K562 (cell line): Measurements from ENCODE around the gene MALSU1. TPM values are rescaled to one million over a fixed set of nuclear protein-coding genes. Genes with fewer than 3 reads are reported as not detected.
A peak's percentile ranks its signal among the peaks of the same experiment; 100 is the strongest.

ENCODE experiments used
- ATAC-seq: fragments of 200-7000 bp; cut with Tn5 transposase; 3 replicates; pipeline ENCODE4 v1.9.1; 2020; ENCODE audit warnings: moderate library complexity
- BruUV-seq: library from RNA; stranded (reverse); fragments of 400-500 nt; replicated peaks from 2 replicates; lab custom pipeline; 2021; lab: Mats Ljungman, UMichigan
- CTCF ChIA-PET: fragments of 300-600 bp; formaldehyde crosslinking; extraction: SDS; loops from one replicate; lab custom pipeline; 2021; ENCODE audit warnings: low intra/inter-chr PET ratio; lab: Yijun Ruan, JAX
- POLR2A ChIA-PET: fragments of 300-600, 350-650 bp; sonication (Branson Sonifier 250); formaldehyde crosslinking; extraction: SDS; loops from one replicate; lab custom pipeline; 2021; ENCODE audit warnings: antibody characterized with exemption, inconsistent platforms; lab: Yijun Ruan, JAX
- DNase-seq, 4 experiments: peaks; one replicate each; pipeline versions ENCODE4 v3.0.0 to v3.0.0-alpha.2; 2011 to 2018; ENCODE audit warnings: low spot score in 3 of 4, mixed read lengths in 3 of 4; ENCODE audit errors: extremely low read depth in 1 of 4
- FAIRE-seq: peaks from 2 replicates; lab custom pipeline; 2011; peaks lifted over from hg19 to GRCh38; lab: Jason Lieb, UNC
- H2AFZ ChIP-seq: 2 replicates; pipeline ENCODE4 v1.6.0; 2011; ENCODE audit warnings: low read depth, low read length, control low read depth, inconsistent platforms
- H3K27ac ChIP-seq: fragments of 200-600 bp; 3 replicates; pipeline ENCODE4 v1.8.0; 2011; ENCODE audit warnings: low read depth, mild to moderate bottlenecking, control low read depth, inconsistent platforms, low read length, moderate library complexity, mixed read lengths; ENCODE audit errors: extremely low read depth
- H3K27me3 ChIP-seq, 2 experiments: fragments of 300-600 bp in 1 of 2; 2 replicates in 1 of 2; 3 replicates in 1 of 2; pipeline versions ENCODE4 v1.6.0 to v1.8.0; 2011; ENCODE audit warnings: inconsistent platforms in 2 of 2, low read length in 2 of 2, mild to moderate bottlenecking in 1 of 2, mixed read lengths in 1 of 2, moderate library complexity in 1 of 2; ENCODE audit not compliant: control insufficient read depth in 2 of 2, insufficient read depth in 2 of 2
- H3K36me3 ChIP-seq: fragments of 300-600 bp; 3 replicates; pipeline ENCODE4 v1.8.0; 2011; ENCODE audit warnings: mild to moderate bottlenecking, low read length, inconsistent platforms; ENCODE audit not compliant: control insufficient read depth, insufficient read depth
- H3K4me1 ChIP-seq, 2 experiments: fragments of 200-600 bp in 1 of 2; replicated peaks in 1 of 2; 2 replicates in 1 of 2; 3 replicates in 1 of 2; pipeline versions ENCODE4 v1.5.1 to v1.8.0; 2011; ENCODE audit warnings: inconsistent platforms in 2 of 2, low read length in 2 of 2, mild to moderate bottlenecking in 1 of 2, mixed read lengths in 1 of 2, moderate library complexity in 1 of 2; ENCODE audit not compliant: control insufficient read depth in 2 of 2, insufficient read depth in 2 of 2
- H3K4me2 ChIP-seq: 2 replicates; pipeline ENCODE4 v1.6.1; 2011; ENCODE audit warnings: low read length, control low read depth, inconsistent platforms, mixed read lengths; ENCODE audit not compliant: insufficient read depth
- H3K4me3 ChIP-seq: fragments of 200-600 bp; sonication (generic), shearing (Covaris generic); 2 replicates; pipeline ENCODE4 v1.5.1; 2016; ENCODE audit warnings: control low read depth, inconsistent platforms
- H3K79me2 ChIP-seq: fragments of 200-600 bp; 3 replicates; pipeline ENCODE4 v1.8.0; 2011; ENCODE audit warnings: low read length, inconsistent platforms; ENCODE audit not compliant: control insufficient read depth, insufficient read depth
- H3K9ac ChIP-seq, 2 experiments: 2 replicates each; pipeline versions ENCODE4 v1.6.0 to v1.6.1; 2011; ENCODE audit warnings: low read depth in 2 of 2, low read length in 2 of 2, control low read depth in 1 of 2, inconsistent platforms in 1 of 2, mild to moderate bottlenecking in 1 of 2, mixed read lengths in 1 of 2; ENCODE audit not compliant: insufficient read depth in 1 of 2
- H3K9me1 ChIP-seq: one replicate; pipeline ENCODE4 v1.6.0; 2011; ENCODE audit warnings: inconsistent platforms, mild to moderate bottlenecking, low read length, moderate library complexity; ENCODE audit not compliant: control insufficient read depth, insufficient read depth
- H3K9me3 ChIP-seq: replicated peaks from 2 replicates; pipeline ENCODE4 v1.5.1; 2011; ENCODE audit warnings: low read depth, low read length, inconsistent platforms; ENCODE audit not compliant: control insufficient read depth, insufficient read depth
- H4K20me1 ChIP-seq: replicated peaks from 2 replicates; pipeline ENCODE4 v1.6.1; 2011; ENCODE audit warnings: low read length, inconsistent platforms, mixed read lengths; ENCODE audit not compliant: control insufficient read depth, insufficient read depth
- HNRNPL ChIP-seq: fragments of 200-400 bp; formaldehyde crosslinking; IDR thresholded peaks from 2 replicates; pipeline ENCODE4 v1.6.1; 2017; ENCODE audit warnings: low read depth, mild to moderate bottlenecking, low read length
- POLR3A ChIP-seq: IDR thresholded peaks from 2 replicates; pipeline ENCODE4 v1.6.1; 2011; ENCODE audit warnings: borderline replicate concordance, mild to moderate bottlenecking, moderate library complexity; ENCODE audit not compliant: insufficient read length, insufficient read depth; ENCODE audit errors: extremely low read depth
- PTRF ChIP-seq: fragments of 450-650 bp; IDR thresholded peaks from 2 replicates; pipeline ENCODE4 v1.6.1; 2016; ENCODE audit warnings: mild to moderate bottlenecking, missing genetic modification characterization, missing compliant biosample characterization
- RBM25 ChIP-seq: fragments of 200-400 bp; formaldehyde crosslinking; IDR thresholded peaks from 2 replicates; pipeline ENCODE4 v1.6.1; 2018; ENCODE audit warnings: low read length, low read depth, moderate library complexity; ENCODE audit not compliant: severe bottlenecking
- TAF7 ChIP-seq: fragments of 450-650 bp; IDR thresholded peaks from 2 replicates; pipeline ENCODE4 v1.6.1; 2016; ENCODE audit warnings: missing genetic modification characterization, missing compliant biosample characterization
- ZBTB8A ChIP-seq: fragments of 450-650 bp; IDR thresholded peaks from 2 replicates; pipeline ENCODE4 v1.6.1; 2018; ENCODE audit warnings: mild to moderate bottlenecking, moderate library complexity; ENCODE audit not compliant: partially characterized antibody
- ZNF146 ChIP-seq: IDR thresholded peaks from one replicate; pipeline ENCODE4 v1.6.1; 2018; ENCODE audit warnings: missing compliant biosample characterization; ENCODE audit not compliant: unreplicated experiment
- ZNF408 ChIP-seq: fragments of 250-450 bp; sonication (Bioruptor Pico); IDR thresholded peaks from 2 replicates; pipeline ENCODE4 v1.4.0; 2020; ENCODE audit warnings: low read depth, mild to moderate bottlenecking, moderate library complexity
- ZNF444 ChIP-seq: fragments of 250-450 bp; sonication (Bioruptor Pico); IDR thresholded peaks from 2 replicates; pipeline ENCODE4 v1.4.0; 2020; ENCODE audit warnings: mild to moderate bottlenecking, moderate library complexity
- in situ Hi-C: fragments of 300-500 bp; cut with MboI; formaldehyde crosslinking; loops from 4 replicates; pipeline ENCODE4 v1.15.0; 2018; ENCODE audit warnings: inconsistent platforms, mixed read lengths
- intact Hi-C: fragments of 100-400 bp; cut with micrococcal nuclease; formaldehyde crosslinking; loops from 2 replicates; pipeline ENCODE4 v1.14.2; 2022
- polyA plus RNA-seq, 8 experiments: library from polyadenylated mRNA; depleted of rRNA in 4 of 8; stranded (reverse) in 5 of 8; unstranded in 3 of 8; fragments of >200 nt; fragmentation: Nextera tagmentation in 2 of 8; fragmentation: Illumina TruSeq in 1 of 8; extraction: Ambion mirVana in 2 of 8; extraction: Trizol in 1 of 8; gene quantifications; 2 replicates each; pipeline versions ENCODE4 v1.2.1 to v1.2.3, GENCODE V29; 2011 to 2014; ENCODE audit warnings: inconsistent platforms in 1 of 8, missing spikeins in 1 of 8
- total RNA-seq, 7 experiments: library from RNA; depleted of rRNA in 6 of 7; stranded (reverse); fragments of >200 nt in 6 of 7; fragmentation: Illumina TruSeq in 2 of 7; extraction: Trizol in 2 of 7; gene quantifications; 2 replicates each; pipeline versions ENCODE4 v1.2.1 to v1.2.3, GENCODE V29; 2011 to 2021; ENCODE audit warnings: low replicate concordance in 1 of 7

MALSU1 gene
- total and polyA plus RNA-seq, 9 of the 15 experiments (the other 6 are each of a cell fraction or from before 2014, with no cell fraction given) = 12.3 to 308 (median 81.2) TPM

DNA sequence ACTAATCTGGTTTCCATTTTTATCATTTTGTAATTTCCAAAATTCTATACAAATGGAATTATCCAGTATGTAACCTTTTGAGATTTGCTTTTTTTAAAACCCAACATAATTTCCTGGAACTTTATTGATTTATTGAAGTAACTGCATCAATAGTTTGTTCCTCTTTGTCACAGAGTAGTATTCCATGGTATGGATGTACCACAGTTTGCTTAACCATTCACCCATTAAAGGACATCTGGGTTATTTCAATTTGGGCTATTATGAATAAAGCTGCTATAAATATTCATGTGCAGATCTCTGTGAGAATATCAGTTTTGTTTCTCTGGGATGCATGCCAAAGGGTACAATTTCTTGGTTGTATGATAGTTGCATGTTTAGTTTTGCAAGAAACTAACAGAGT is 49.7 kb upstream of the MALSU1 start:
- H3K79me2 ChIP-seq = no peaks in the 10 kb centered on the region
- in situ Hi-C loops (no loop called here), intact Hi-C loops (no loop called here)
- DNase-seq (no peak), FAIRE-seq (no peak), ATAC-seq (no peak)
- H3K9me1 ChIP-seq = no peaks in the 10 kb centered on the region
- no peak overlapping the region for H3K4me3 ChIP-seq
- no peaks in the 10 kb centered on the region for H4K20me1 ChIP-seq
- H3K4me1 ChIP-seq = peaks cover 0 to 7% of the 10 kb centered on the region in 2 experiments; a peak in 2 of 5 replicates
- peaks cover 0 to 10% of the 10 kb centered on the region in 2 experiments; a peak in 4 of 5 replicates for H3K27me3 ChIP-seq
- H3K36me3 ChIP-seq = no peaks in the 10 kb centered on the region
- H3K27ac ChIP-seq = no peak overlapping the region
- no peak overlapping the region for H2AFZ ChIP-seq
- POLR2A ChIA-PET = interaction anchor here (0.6 kb wide), 1 partner anchor 1124 kb away, joined by 3 read pairs; no protein-coding TSS in a partner anchor
- CTCF ChIA-PET = no interaction called here
- no peaks in the 10 kb centered on the region for H3K9me3 ChIP-seq
- TF ChIP-seq HNRNPL (no peak), ZNF444 (no peak), PTRF (no peak), ZBTB8A (no peak), TAF7 (tag) (no peak), RBM25 (peak; percentile 4), ZNF408 (CRISPR knock-in tag) (no peak), POLR3A (no peak), ZNF146 (CRISPR knock-in tag) (peak; percentile 49)
- no TSS peak for BruUV-seq
- H3K9ac ChIP-seq = no peak overlapping the region
- H3K4me2 ChIP-seq = no peak overlapping the region
